Panc1 (cell line): Measurements from ENCODE around the gene ROBO1. TPM values are rescaled to one million over a fixed set of nuclear protein-coding genes. Genes with fewer than 3 reads are reported as not detected.

Experiments
- ATAC-seq: fragments of 200-7000 bp; cut with Tn5 transposase; 2 replicates; pipeline ENCODE4 v1.9.1; 2020; ENCODE audit warnings: mild to moderate bottlenecking, moderate library complexity
- BruUV-seq: library from RNA; stranded (reverse); fragments of 400-500 nt; replicated peaks from 2 replicates; lab custom pipeline; 2021; lab: Mats Ljungman, UMichigan
- CTCF ChIA-PET: fragments of 300-600 bp; sonication (Branson Sonifier 250); formaldehyde crosslinking; loops from one replicate; lab custom pipeline; 2022; ENCODE audit warnings: antibody characterized with exemption; lab: Charles Lee
- POLR2A ChIA-PET: fragments of 300-600 bp; sonication (Branson Sonifier 250); formaldehyde crosslinking; loops from one replicate; lab custom pipeline; 2022; ENCODE audit warnings: antibody characterized with exemption; lab: Charles Lee
- DNase-seq: peaks from one replicate; pipeline ENCODE4 v3.0.0-alpha.2; 2010; ENCODE audit warnings: low read depth, low spot score
- H3K27ac ChIP-seq: 2 replicates; pipeline ENCODE4 v1.5.1; 2011; ENCODE audit warnings: mild to moderate bottlenecking, low read length, inconsistent platforms
- H3K27me3 ChIP-seq: fragments of 200-500 bp; sonication (Bioruptor generic); 2 replicates; pipeline ENCODE4 v1.6.0; 2014; ENCODE audit warnings: low read length, inconsistent platforms; ENCODE audit not compliant: control insufficient read depth, insufficient read depth
- H3K36me3 ChIP-seq: fragments of 200-500 bp; sonication (Bioruptor generic); 2 replicates; pipeline ENCODE4 v1.5.1; 2014; ENCODE audit warnings: inconsistent platforms, mild to moderate bottlenecking, low read length, moderate library complexity; ENCODE audit not compliant: control insufficient read depth, insufficient read depth
- H3K4me1 ChIP-seq: 2 replicates; pipeline ENCODE4 v1.5.1; 2011; ENCODE audit warnings: inconsistent platforms, mild to moderate bottlenecking, low read length, moderate library complexity; ENCODE audit not compliant: control insufficient read depth, insufficient read depth
- H3K4me3 ChIP-seq, 2 experiments: 2 replicates each; pipeline ENCODE4 v1.5.1; 2011 to 2012; ENCODE audit warnings: low read depth in 2 of 2, low read length in 2 of 2, mild to moderate bottlenecking in 2 of 2, inconsistent platforms in 1 of 2, moderate library complexity in 1 of 2
- H3K9me3 ChIP-seq: fragments of 200-500 bp; sonication (Bioruptor generic); 2 replicates; pipeline ENCODE4 v1.5.1; 2014; ENCODE audit warnings: low read depth, mild to moderate bottlenecking, inconsistent platforms, low read length, moderate library complexity; ENCODE audit not compliant: control insufficient read depth, insufficient read depth
- CTCF ChIP-seq: fragments of 450-650 bp; IDR thresholded peaks from 2 replicates; pipeline ENCODE4 v1.5.1; 2017; ENCODE audit warnings: mild to moderate bottlenecking
- POLR2AphosphoS5 ChIP-seq: IDR thresholded peaks from 2 replicates; pipeline ENCODE4 v1.6.1; 2012; ENCODE audit warnings: mild to moderate bottlenecking, low read depth, low read length, moderate library complexity
- REST ChIP-seq, 2 experiments: IDR thresholded peaks; 2 replicates each; pipeline ENCODE4 v1.6.1; 2011 to 2012; ENCODE audit warnings: low read depth in 2 of 2, control low read depth in 1 of 2, low read length in 1 of 2, mild to moderate bottlenecking in 1 of 2, moderate library complexity in 1 of 2; ENCODE audit not compliant: insufficient read depth in 1 of 2
- SIN3A ChIP-seq: IDR thresholded peaks from 2 replicates; pipeline ENCODE4 v1.6.1; 2012; ENCODE audit warnings: low read depth, mild to moderate bottlenecking, low read length, moderate library complexity, borderline replicate concordance; ENCODE audit not compliant: insufficient read depth
- TCF7L2 ChIP-seq: IDR thresholded peaks from 2 replicates; pipeline ENCODE4 v1.6.1; 2011; ENCODE audit warnings: mild to moderate bottlenecking, low read depth, low read length, inconsistent platforms
- in situ Hi-C: cut with HindIII; loops from 2 replicates; pipeline ENCODE4 v1.10.0; 2016; ENCODE audit warnings: low sequenced_read_pairs, low pct_unique_long_range_greater_than_20kb
- intact Hi-C: fragments of 100-400 bp; cut with micrococcal nuclease; formaldehyde crosslinking; loops from one replicate; pipeline ENCODE4 v1.10.0; 2022; ENCODE audit not compliant: unreplicated experiment
- total RNA-seq: library from RNA; stranded (reverse); gene quantifications from one replicate; pipeline ENCODE4 v1.2.1, GENCODE V29; 2021; ENCODE audit not compliant: unreplicated experiment

The ROBO1 gene
- total RNA-seq, 1 experiment from 2014 or later: 61.6 TPM

- in situ Hi-C loops (no loop called here), intact Hi-C loops (no loop called here)
- H3K27ac ChIP-seq: no peak overlapping the region
- H3K4me1 ChIP-seq: no peaks in the 10 kb centered on the region
- H3K9me3 ChIP-seq: no peaks in the 10 kb centered on the region
- H3K4me3 ChIP-seq: no peak overlapping the region
- no peak for DNase-seq
- H3K27me3 ChIP-seq: no peaks in the 10 kb centered on the region
- no peak for TF ChIP-seq REST (IDR thresholded peaks at IDR 0.05; ENCODE audit: insufficient read depth in 1 of 2, low read depth in 2 of 2, low read length in 1 of 2)
- no peak for TF ChIP-seq SIN3A
- no peak for TF ChIP-seq POLR2AphosphoS5
- TF ChIP-seq TCF7L2: no peak
- no peak for TF ChIP-seq CTCF
- POLR2A ChIA-PET: no interaction called here
- ATAC-seq: no peak
- CTCF ChIA-PET: no interaction called here
- no TSS peak for BruUV-seq
- H3K36me3 ChIP-seq: no peaks in the 10 kb centered on the region
These were observed 627.1 kb downstream of the ROBO1 start for GRCh38 chr3:79140708-79141107.

GRCh38 chr3:79139395-79140068 lies 628.3 kb downstream of the ROBO1 start:
- no peaks in the 10 kb centered on the region for H3K36me3 ChIP-seq
- no peaks in the 10 kb centered on the region for H3K27me3 ChIP-seq
- ATAC-seq: no peak
- no peak for TF ChIP-seq REST (IDR thresholded peaks at IDR 0.05; ENCODE audit: insufficient read depth in 1 of 2, low read depth in 2 of 2, low read length in 1 of 2)
- no TSS peak for BruUV-seq
- H3K27ac ChIP-seq: no peak overlapping the region
- in situ Hi-C loops (no loop called here), intact Hi-C loops (no loop called here)
- H3K9me3 ChIP-seq: no peaks in the 10 kb centered on the region
- no peak overlapping the region for H3K4me3 ChIP-seq
- ChIA-PET CTCF (no interaction called here), POLR2A (no interaction called here)
- no peak for DNase-seq
- no peaks in the 10 kb centered on the region for H3K4me1 ChIP-seq
